ENCODE measurements around the gene CDH24. TPM values are rescaled to one million over a fixed set of nuclear protein-coding genes. Genes with fewer than 3 reads are reported as not detected.

The CDH24 gene
- total and polyA plus RNA-seq, 2 of the 13 experiments (the other 11 are each of a cell fraction or from before 2014, with no cell fraction given), result 0.69 to 0.99 TPM

DNA sequence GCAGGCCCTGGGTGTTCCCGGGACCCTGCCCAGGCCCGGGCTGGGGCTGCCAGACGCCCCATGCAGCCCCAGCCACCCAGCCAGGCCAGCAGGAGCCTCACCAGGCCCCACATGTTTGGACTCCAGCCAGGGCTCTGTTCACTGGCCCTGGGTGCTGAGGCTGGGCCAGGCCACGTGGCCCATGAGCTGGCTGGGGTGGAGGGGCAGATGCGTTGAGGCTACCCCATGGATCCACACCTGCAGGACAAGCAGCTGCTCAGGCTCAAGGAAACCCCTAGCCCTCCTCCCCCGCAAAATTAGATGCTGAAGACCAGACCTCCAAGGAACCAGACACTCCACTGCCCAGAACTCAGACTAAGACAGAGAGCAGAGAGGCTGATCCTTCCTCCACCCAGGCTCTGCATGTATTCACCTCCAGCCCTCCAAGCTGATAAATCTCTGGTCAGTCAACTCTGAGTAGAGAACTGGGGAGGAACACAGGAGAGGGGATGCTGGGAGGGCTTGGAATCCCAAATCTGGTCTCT, 1.6 kb downstream of the CDH24 start (continued):
- TF ChIP-seq, protein P1, sequence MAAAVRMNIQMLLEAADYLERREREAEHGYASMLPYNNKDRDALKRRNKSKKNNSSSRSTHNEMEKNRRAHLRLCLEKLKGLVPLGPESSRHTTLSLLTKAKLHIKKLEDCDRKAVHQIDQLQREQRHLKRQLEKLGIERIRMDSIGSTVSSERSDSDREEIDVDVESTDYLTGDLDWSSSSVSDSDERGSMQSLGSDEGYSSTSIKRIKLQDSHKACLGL (CRISPR knock-in tag; IDR thresholded peaks at IDR 0.05), result peak; percentile 69; the same call in 1 of the 2 replicates
- no peak for TF ChIP-seq HMG20A (CRISPR knock-in tag; IDR thresholded peaks at IDR 0.05; ENCODE audit: borderline replicate concordance)
- TF ChIP-seq, protein P2, sequence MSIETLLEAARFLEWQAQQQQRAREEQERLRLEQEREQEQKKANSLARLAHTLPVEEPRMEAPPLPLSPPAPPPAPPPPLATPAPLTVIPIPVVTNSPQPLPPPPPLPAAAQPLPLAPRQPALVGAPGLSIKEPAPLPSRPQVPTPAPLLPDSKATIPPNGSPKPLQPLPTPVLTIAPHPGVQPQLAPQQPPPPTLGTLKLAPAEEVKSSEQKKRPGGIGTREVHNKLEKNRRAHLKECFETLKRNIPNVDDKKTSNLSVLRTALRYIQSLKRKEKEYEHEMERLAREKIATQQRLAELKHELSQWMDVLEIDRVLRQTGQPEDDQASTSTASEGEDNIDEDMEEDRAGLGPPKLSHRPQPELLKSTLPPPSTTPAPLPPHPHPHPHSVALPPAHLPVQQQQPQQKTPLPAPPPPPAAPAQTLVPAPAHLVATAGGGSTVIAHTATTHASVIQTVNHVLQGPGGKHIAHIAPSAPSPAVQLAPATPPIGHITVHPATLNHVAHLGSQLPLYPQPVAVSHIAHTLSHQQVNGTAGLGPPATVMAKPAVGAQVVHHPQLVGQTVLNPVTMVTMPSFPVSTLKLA (IDR thresholded peaks at IDR 0.05), result peak; percentile 75
- TF ChIP-seq ZZZ3 (CRISPR knock-in tag; IDR thresholded peaks at IDR 0.05; ENCODE audit: borderline replicate concordance), result 0 out of 2 replicates have a peak, but pooled peaks have one; percentile 38
- TF ChIP-seq, protein P3, sequence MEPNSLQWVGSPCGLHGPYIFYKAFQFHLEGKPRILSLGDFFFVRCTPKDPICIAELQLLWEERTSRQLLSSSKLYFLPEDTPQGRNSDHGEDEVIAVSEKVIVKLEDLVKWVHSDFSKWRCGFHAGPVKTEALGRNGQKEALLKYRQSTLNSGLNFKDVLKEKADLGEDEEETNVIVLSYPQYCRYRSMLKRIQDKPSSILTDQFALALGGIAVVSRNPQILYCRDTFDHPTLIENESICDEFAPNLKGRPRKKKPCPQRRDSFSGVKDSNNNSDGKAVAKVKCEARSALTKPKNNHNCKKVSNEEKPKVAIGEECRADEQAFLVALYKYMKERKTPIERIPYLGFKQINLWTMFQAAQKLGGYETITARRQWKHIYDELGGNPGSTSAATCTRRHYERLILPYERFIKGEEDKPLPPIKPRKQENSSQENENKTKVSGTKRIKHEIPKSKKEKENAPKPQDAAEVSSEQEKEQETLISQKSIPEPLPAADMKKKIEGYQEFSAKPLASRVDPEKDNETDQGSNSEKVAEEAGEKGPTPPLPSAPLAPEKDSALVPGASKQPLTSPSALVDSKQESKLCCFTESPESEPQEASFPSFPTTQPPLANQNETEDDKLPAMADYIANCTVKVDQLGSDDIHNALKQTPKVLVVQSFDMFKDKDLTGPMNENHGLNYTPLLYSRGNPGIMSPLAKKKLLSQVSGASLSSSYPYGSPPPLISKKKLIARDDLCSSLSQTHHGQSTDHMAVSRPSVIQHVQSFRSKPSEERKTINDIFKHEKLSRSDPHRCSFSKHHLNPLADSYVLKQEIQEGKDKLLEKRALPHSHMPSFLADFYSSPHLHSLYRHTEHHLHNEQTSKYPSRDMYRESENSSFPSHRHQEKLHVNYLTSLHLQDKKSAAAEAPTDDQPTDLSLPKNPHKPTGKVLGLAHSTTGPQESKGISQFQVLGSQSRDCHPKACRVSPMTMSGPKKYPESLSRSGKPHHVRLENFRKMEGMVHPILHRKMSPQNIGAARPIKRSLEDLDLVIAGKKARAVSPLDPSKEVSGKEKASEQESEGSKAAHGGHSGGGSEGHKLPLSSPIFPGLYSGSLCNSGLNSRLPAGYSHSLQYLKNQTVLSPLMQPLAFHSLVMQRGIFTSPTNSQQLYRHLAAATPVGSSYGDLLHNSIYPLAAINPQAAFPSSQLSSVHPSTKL (CRISPR knock-in tag; IDR thresholded peaks at IDR 0.05), result no peak
- TF ChIP-seq ZFYVE20 (CRISPR knock-in tag; IDR thresholded peaks at IDR 0.05; ENCODE audit: borderline replicate concordance, low read depth), result no peak
- no peak for TF ChIP-seq NR2F1 (CRISPR knock-in tag; IDR thresholded peaks at IDR 0.05)
- TF ChIP-seq, protein P4, sequence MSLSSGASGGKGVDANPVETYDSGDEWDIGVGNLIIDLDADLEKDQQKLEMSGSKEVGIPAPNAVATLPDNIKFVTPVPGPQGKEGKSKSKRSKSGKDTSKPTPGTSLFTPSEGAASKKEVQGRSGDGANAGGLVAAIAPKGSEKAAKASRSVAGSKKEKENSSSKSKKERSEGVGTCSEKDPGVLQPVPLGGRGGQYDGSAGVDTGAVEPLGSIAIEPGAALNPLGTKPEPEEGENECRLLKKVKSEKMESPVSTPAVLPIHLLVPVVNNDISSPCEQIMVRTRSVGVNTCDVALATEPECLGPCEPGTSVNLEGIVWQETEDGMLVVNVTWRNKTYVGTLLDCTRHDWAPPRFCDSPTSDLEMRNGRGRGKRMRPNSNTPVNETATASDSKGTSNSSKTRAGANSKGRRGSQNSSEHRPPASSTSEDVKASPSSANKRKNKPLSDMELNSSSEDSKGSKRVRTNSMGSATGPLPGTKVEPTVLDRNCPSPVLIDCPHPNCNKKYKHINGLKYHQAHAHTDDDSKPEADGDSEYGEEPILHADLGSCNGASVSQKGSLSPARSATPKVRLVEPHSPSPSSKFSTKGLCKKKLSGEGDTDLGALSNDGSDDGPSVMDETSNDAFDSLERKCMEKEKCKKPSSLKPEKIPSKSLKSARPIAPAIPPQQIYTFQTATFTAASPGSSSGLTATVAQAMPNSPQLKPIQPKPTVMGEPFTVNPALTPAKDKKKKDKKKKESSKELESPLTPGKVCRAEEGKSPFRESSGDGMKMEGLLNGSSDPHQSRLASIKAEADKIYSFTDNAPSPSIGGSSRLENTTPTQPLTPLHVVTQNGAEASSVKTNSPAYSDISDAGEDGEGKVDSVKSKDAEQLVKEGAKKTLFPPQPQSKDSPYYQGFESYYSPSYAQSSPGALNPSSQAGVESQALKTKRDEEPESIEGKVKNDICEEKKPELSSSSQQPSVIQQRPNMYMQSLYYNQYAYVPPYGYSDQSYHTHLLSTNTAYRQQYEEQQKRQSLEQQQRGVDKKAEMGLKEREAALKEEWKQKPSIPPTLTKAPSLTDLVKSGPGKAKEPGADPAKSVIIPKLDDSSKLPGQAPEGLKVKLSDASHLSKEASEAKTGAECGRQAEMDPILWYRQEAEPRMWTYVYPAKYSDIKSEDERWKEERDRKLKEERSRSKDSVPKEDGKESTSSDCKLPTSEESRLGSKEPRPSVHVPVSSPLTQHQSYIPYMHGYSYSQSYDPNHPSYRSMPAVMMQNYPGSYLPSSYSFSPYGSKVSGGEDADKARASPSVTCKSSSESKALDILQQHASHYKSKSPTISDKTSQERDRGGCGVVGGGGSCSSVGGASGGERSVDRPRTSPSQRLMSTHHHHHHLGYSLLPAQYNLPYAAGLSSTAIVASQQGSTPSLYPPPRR (CRISPR knock-in tag; IDR thresholded peaks at IDR 0.05; ENCODE audit: borderline replicate concordance), result 0 out of 2 replicates have a peak, but pooled peaks have one; percentile 41
- TF ChIP-seq ZNF547 (CRISPR knock-in tag; IDR thresholded peaks at IDR 0.05), result peak; percentile 56
- 0 out of 2 replicates have a peak, but pooled peaks have one; percentile 11 for TF ChIP-seq ZNF572 (CRISPR knock-in tag; IDR thresholded peaks at IDR 0.05)
- TF ChIP-seq, protein P5, sequence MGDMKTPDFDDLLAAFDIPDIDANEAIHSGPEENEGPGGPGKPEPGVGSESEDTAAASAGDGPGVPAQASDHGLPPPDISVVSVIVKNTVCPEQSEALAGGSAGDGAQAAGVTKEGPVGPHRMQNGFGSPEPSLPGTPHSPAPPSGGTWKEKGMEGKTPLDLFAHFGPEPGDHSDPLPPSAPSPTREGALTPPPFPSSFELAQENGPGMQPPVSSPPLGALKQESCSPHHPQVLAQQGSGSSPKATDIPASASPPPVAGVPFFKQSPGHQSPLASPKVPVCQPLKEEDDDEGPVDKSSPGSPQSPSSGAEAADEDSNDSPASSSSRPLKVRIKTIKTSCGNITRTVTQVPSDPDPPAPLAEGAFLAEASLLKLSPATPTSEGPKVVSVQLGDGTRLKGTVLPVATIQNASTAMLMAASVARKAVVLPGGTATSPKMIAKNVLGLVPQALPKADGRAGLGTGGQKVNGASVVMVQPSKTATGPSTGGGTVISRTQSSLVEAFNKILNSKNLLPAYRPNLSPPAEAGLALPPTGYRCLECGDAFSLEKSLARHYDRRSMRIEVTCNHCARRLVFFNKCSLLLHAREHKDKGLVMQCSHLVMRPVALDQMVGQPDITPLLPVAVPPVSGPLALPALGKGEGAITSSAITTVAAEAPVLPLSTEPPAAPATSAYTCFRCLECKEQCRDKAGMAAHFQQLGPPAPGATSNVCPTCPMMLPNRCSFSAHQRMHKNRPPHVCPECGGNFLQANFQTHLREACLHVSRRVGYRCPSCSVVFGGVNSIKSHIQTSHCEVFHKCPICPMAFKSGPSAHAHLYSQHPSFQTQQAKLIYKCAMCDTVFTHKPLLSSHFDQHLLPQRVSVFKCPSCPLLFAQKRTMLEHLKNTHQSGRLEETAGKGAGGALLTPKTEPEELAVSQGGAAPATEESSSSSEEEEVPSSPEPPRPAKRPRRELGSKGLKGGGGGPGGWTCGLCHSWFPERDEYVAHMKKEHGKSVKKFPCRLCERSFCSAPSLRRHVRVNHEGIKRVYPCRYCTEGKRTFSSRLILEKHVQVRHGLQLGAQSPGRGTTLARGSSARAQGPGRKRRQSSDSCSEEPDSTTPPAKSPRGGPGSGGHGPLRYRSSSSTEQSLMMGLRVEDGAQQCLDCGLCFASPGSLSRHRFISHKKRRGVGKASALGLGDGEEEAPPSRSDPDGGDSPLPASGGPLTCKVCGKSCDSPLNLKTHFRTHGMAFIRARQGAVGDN (CRISPR knock-in tag; IDR thresholded peaks at IDR 0.05), result peak; percentile 73; the same call in 1 of the 2 replicates
